WERI-Rb-1 (cell line): Measurements from ENCODE around the gene DRAXIN.

Experiments
- DNase-seq: peaks from one replicate; pipeline ENCODE4 v3.0.0-alpha.2; 2020
- H3K27ac ChIP-seq: fragments of 250-450 bp; sonication (Bioruptor Pico); 2 replicates; pipeline ENCODE4 v1.5.1; 2020; ENCODE audit warnings: mild to moderate bottlenecking, moderate library complexity
- H3K27me3 ChIP-seq: fragments of 250-450 bp; sonication (Bioruptor Pico); 2 replicates; pipeline ENCODE4 v1.5.1; 2021; ENCODE audit warnings: mild to moderate bottlenecking, low read depth, moderate library complexity; ENCODE audit not compliant: insufficient read depth, severe bottlenecking
- H3K36me3 ChIP-seq: fragments of 250-450 bp; sonication (Bioruptor Pico); 2 replicates; pipeline ENCODE4 v1.5.1; 2020; ENCODE audit warnings: mild to moderate bottlenecking, moderate library complexity
- H3K4me3 ChIP-seq: 2 replicates; pipeline ENCODE4 v1.5.1; 2011; ENCODE audit warnings: low read depth, mild to moderate bottlenecking, control low read depth, low read length
- H3K9me3 ChIP-seq: fragments of 250-450 bp; sonication (Bioruptor Pico); 2 replicates; pipeline ENCODE4 v1.5.1; 2021; ENCODE audit warnings: mild to moderate bottlenecking, moderate library complexity; ENCODE audit not compliant: severe bottlenecking
- CTCF ChIP-seq: IDR thresholded peaks from 2 replicates; pipeline ENCODE4 v1.5.1; 2011; ENCODE audit warnings: low read depth, mild to moderate bottlenecking, control low read depth, inconsistent platforms, low read length

The DRAXIN gene

GRCh38 chr1:11704691-11705475 is 13.4 kb downstream of the DRAXIN start:
- H3K27ac ChIP-seq: no peak overlapping the region
- no peak for DNase-seq
- H3K36me3 ChIP-seq: peaks cover 16% of the 10 kb centered on the region
- no peak for TF ChIP-seq CTCF
- no peaks in the 10 kb centered on the region for H3K27me3 ChIP-seq
- H3K4me3 ChIP-seq: no peak overlapping the region
- H3K9me3 ChIP-seq: no peaks in the 10 kb centered on the region

GRCh38 chr1:11705596-11705995 is 14.1 kb downstream of the DRAXIN start:
- Histone ChIP-seq H3K9me3 (no peaks in the 10 kb centered on the region), H3K27ac (no peak overlapping the region), H3K36me3 (peaks cover 16% of the 10 kb centered on the region), H3K4me3 (no peak overlapping the region), H3K27me3 (no peaks in the 10 kb centered on the region)
- no peak for DNase-seq
- TF ChIP-seq CTCF: no peak

- TF ChIP-seq CTCF: no peak
- Histone ChIP-seq H3K27me3 (no peaks in the 10 kb centered on the region), H3K4me3 (no peak overlapping the region), H3K27ac (no peak overlapping the region), H3K36me3 (peaks cover 16% of the 10 kb centered on the region), H3K9me3 (no peaks in the 10 kb centered on the region)
- no peak for DNase-seq
Observed at GRCh38 chr1:11706292-11706691, 14.8 kb downstream of the DRAXIN start.

- DNase-seq: peak; percentile 76
- H3K9me3 ChIP-seq: no peaks in the 10 kb centered on the region
- no peak overlapping the region for H3K4me3 ChIP-seq
- H3K27me3 ChIP-seq: no peaks in the 10 kb centered on the region
- TF ChIP-seq CTCF: no peak
- peaks cover 26% of the 10 kb centered on the region for H3K36me3 ChIP-seq
- peak overlapping the region; percentile 73 for H3K27ac ChIP-seq
Observed at GRCh38 chr1:11707621-11708276, 16.2 kb downstream of the DRAXIN start.

- Histone ChIP-seq H3K4me3 (no peak overlapping the region), H3K27me3 (no peaks in the 10 kb centered on the region), H3K9me3 (no peaks in the 10 kb centered on the region), H3K27ac (no peak overlapping the region), H3K36me3 (peaks cover 26% of the 10 kb centered on the region)
- no peak for DNase-seq
- no peak for TF ChIP-seq CTCF
Observed at GRCh38 chr1:11708554-11709350, 17.2 kb downstream of the DRAXIN start.
